Epidermal melanocyte (primary cell): Measurements from ENCODE around the gene CPLX1.
"Not testable (repeated sequence)": the region's sequence is repeated elsewhere in the genome, so short reads cannot be mapped to it uniquely, and the experiment has no call there.

Experiments
- DNase-seq: peaks from one replicate; pipeline ENCODE4 v3.0.0; 2011; ENCODE audit warnings: low spot score; ENCODE audit not compliant: insufficient read length

CPLX1 gene

GRCh38 chr4:736561-736960 is 89.4 kb downstream of the CPLX1 start:
- not testable (repeated sequence) for DNase-seq

DNA sequence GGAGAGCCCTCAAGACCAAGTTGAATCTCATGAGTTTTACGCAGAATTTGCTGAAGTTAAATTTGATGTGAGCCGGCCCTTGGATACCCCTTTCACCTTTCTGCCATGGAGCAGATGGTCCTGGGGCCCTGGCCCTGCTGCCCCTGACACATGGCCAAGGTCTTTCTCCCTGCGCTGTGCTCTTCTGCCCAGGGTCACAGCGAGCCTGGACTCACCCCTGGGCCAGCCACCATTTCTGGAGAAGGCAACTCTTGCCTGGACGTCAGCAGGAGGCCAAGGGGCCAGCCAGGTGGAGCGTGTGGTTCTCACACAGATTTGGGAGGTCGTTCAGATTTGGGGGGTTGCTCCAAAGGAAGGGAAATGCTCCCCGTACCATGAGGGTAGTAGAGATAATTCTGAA is 90.3 kb downstream of the CPLX1 start:
- no peak for DNase-seq
